Body of pancreas (tissue), 4 donors: Measurements from ENCODE around the gene PPP2R2B.

ENCODE experiments used
- CTCF ChIP-seq, 7 experiments: fragments of 450-650 bp in 4 of 7; fragments of 200-600 bp in 3 of 7; sonication (generic) in 3 of 7; IDR thresholded peaks; one replicate each; pipeline ENCODE4 v1.5.1; 2016 to 2019; ENCODE audit warnings: antibody characterized with exemption in 7 of 7
- POLR2A ChIP-seq, 3 donors: fragments of 450-650 bp; IDR thresholded peaks; one replicate each; pipeline ENCODE4 v1.6.1; 2016; ENCODE audit warnings: antibody characterized with exemption in 3 of 3, mild to moderate bottlenecking in 2 of 3

GRCh38 chr5:146919304-146919703, 40.7 kb upstream of the PPP2R2B start:
- TF ChIP-seq CTCF (IDR thresholded peaks at IDR 0.05) = no peak
- TF ChIP-seq POLR2A (IDR thresholded peaks at IDR 0.05) = no peak
